Sigmoid colon (tissue), 7 donors: ENCODE data around the gene PPP1R15B. TPM values are rescaled to one million over a fixed set of nuclear protein-coding genes. Genes with fewer than 3 reads are reported as not detected.

Source experiments
- DNase-seq: peaks from one replicate; pipeline ENCODE4 v3.0.0-alpha.2; 2019
- H3K27ac ChIP-seq, 4 donors: fragments of 200-600 bp; sonication (generic); one replicate each; pipeline ENCODE4 v1.5.1; 2016 to 2019; ENCODE audit warnings: mild to moderate bottlenecking in 1 of 4
- H3K27me3 ChIP-seq, 3 donors: fragments of 200-600 bp; sonication (generic); one replicate each; pipeline ENCODE4 v1.5.1; 2019; ENCODE audit warnings: mild to moderate bottlenecking in 1 of 3
- H3K36me3 ChIP-seq, 4 donors: fragments of 200-600 bp; sonication (generic); one replicate each; pipeline ENCODE4 v1.5.1; 2016 to 2019
- H3K4me1 ChIP-seq, 4 donors: fragments of 200-600 bp; sonication (generic); one replicate each; pipeline ENCODE4 v1.5.1; 2017 to 2019
- H3K4me3 ChIP-seq, 4 donors: fragments of 200-600 bp; sonication (generic); one replicate each; pipeline ENCODE4 v1.5.1; 2017 to 2019; ENCODE audit warnings: mild to moderate bottlenecking in 2 of 4, moderate library complexity in 1 of 4
- H3K9me3 ChIP-seq, 4 donors: fragments of 200-600 bp in 3 of 4; sonication (generic) in 3 of 4; one replicate each; pipeline versions ENCODE4 v1.5.1 to v1.6.1; 2013 to 2019
- CTCF ChIP-seq, 4 experiments: fragments of 450-650 bp in 3 of 4; fragments of 200-600 bp in 1 of 4; IDR thresholded peaks; one replicate each; pipeline ENCODE4 v1.5.1; 2016 to 2019; ENCODE audit warnings: antibody characterized with exemption in 4 of 4, mild to moderate bottlenecking in 3 of 4, moderate library complexity in 2 of 4
- EP300 ChIP-seq, 4 donors: sonication (generic); formaldehyde crosslinking; IDR thresholded peaks; one replicate each; pipeline ENCODE4 v1.6.1; 2017; ENCODE audit warnings: antibody characterized with exemption in 4 of 4
- POLR2A ChIP-seq, 2 donors: fragments of 450-650 bp; IDR thresholded peaks; one replicate each; pipeline ENCODE4 v1.6.1; 2016; ENCODE audit warnings: antibody characterized with exemption in 2 of 2, mild to moderate bottlenecking in 2 of 2, moderate library complexity in 2 of 2
- POLR2AphosphoS5 ChIP-seq, 4 donors: sonication (generic); formaldehyde crosslinking; IDR thresholded peaks; one replicate each; pipeline ENCODE4 v1.6.1; 2017; ENCODE audit warnings: antibody characterized with exemption in 4 of 4
- WGBS, 2 donors: extraction: QIAGEN DNeasy Blood & Tissue Kit; methylation state at CpG; one replicate each; pipeline ENCODE4 v1.1.7; 2013; 5-methylcytosine and 5-hydroxymethylcytosine counted together
- intact Hi-C: fragments of 100-400 bp; cut with DNase I; formaldehyde crosslinking; loops from one replicate; pipeline ENCODE4 v1.15.1; 2023
- polyA plus RNA-seq, 3 donors: library from polyadenylated mRNA; stranded (reverse); fragments of 200-250 nt; gene quantifications; one replicate each; pipeline ENCODE4 v1.2.3, GENCODE V29; 2013
- total RNA-seq, 4 donors: library from RNA; depleted of rRNA; stranded (reverse); fragments of >200 nt; gene quantifications; one replicate each; pipeline ENCODE4 v1.1.0, GENCODE V29; 2016
- donor health status: healthy with polysubstance abuse.
- donor health status: Bipolar disorder and iron deficiency.
- donor health status: healthy.

Gene PPP1R15B
- total and polyA plus RNA-seq, 7 donors = 9.0 to 44.7 (median 40.0) TPM

- H3K36me3 ChIP-seq = peaks cover 0 to 7% (median 0%) of the 10 kb centered on the region in 4 donors
- no peak for DNase-seq
- no peaks in the 10 kb centered on the region for H3K27me3 ChIP-seq
- TF ChIP-seq POLR2A (IDR thresholded peaks at IDR 0.05) (no peak), EP300 (IDR thresholded peaks at IDR 0.05) (no peak), CTCF (IDR thresholded peaks at IDR 0.05) (no peak), POLR2AphosphoS5 (IDR thresholded peaks at IDR 0.05) (no peak)
- H3K9me3 ChIP-seq = no peaks in the 10 kb centered on the region
- H3K27ac ChIP-seq = peak overlapping the region; percentile 96 to 100 (median 99)
- no peak overlapping the region for H3K4me3 ChIP-seq
- intact Hi-C loops = loop anchor here (5.0 kb wide), 1 partner anchor 1136 kb away; no protein-coding TSS in a partner anchor
- WGBS, 2 donors = 96 to 100% methylated on average over 1 of the region's 1 CpG
- peaks cover 0 to 51% (median 34%) of the 10 kb centered on the region in 4 donors for H3K4me1 ChIP-seq
These were observed 1.5 kb upstream of the PPP1R15B start for GRCh38 chr1:204413170-204413535.

- WGBS, 2 donors = 0% methylated on average over 38 of the region's 38 CpGs
- no peak for TF ChIP-seq EP300 (IDR thresholded peaks at IDR 0.05)
- peak in 1 of 2 donors; percentile 5 for TF ChIP-seq POLR2A (IDR thresholded peaks at IDR 0.05)
- TF ChIP-seq POLR2AphosphoS5 (IDR thresholded peaks at IDR 0.05) = peak in 1 of 4 donors; percentile 2
- peak overlapping the region; percentile 69 to 97 (median 92) for H3K4me3 ChIP-seq
- intact Hi-C loops = loop anchor here (5.0 kb wide), 1 partner anchor 1134 kb away; no protein-coding TSS in a partner anchor
- H3K4me1 ChIP-seq = peaks cover 0 to 46% (median 25%) of the 10 kb centered on the region in 4 donors
- H3K36me3 ChIP-seq = peaks cover 0 to 8% (median 0%) of the 10 kb centered on the region in 4 donors
- peak; percentile 80 for DNase-seq
- peak overlapping the region; percentile 96 to 100 (median 99) for H3K27ac ChIP-seq
- H3K27me3 ChIP-seq = no peaks in the 10 kb centered on the region
- H3K9me3 ChIP-seq = no peaks in the 10 kb centered on the region
These were observed 748 bp downstream of the PPP1R15B start for GRCh38 chr1:204410688-204411450.

GRCh38 chr1:204409836-204410687, 1.6 kb downstream of the PPP1R15B start:
- no peaks in the 10 kb centered on the region for H3K27me3 ChIP-seq
- H3K9me3 ChIP-seq = no peaks in the 10 kb centered on the region
- no peak for DNase-seq
- 0 to 1% methylated on average over 10 of the region's 10 CpGs for WGBS, 2 donors
- H3K36me3 ChIP-seq = peaks cover 0 to 16% (median 1%) of the 10 kb centered on the region in 4 donors
- H3K4me3 ChIP-seq = peak overlapping the region; percentile 69 to 97 (median 92)
- H3K4me1 ChIP-seq = peaks cover 0 to 52% (median 32%) of the 10 kb centered on the region in 4 donors
- H3K27ac ChIP-seq = peak overlapping the region; percentile 96 to 100 (median 99)
- no peak for TF ChIP-seq EP300 (IDR thresholded peaks at IDR 0.05)
- no peak for TF ChIP-seq POLR2A (IDR thresholded peaks at IDR 0.05)
- TF ChIP-seq POLR2AphosphoS5 (IDR thresholded peaks at IDR 0.05) = no peak
- no peak for TF ChIP-seq CTCF (IDR thresholded peaks at IDR 0.05)
- intact Hi-C loops = loop anchor here (5.0 kb wide), 1 partner anchor 1133 kb away; no protein-coding TSS in a partner anchor

GRCh38 chr1:204409123-204409522, 2.5 kb downstream of the PPP1R15B start:
- intact Hi-C loops = no loop called here
- TF ChIP-seq POLR2AphosphoS5 (IDR thresholded peaks at IDR 0.05) (no peak), CTCF (IDR thresholded peaks at IDR 0.05) (no peak), POLR2A (IDR thresholded peaks at IDR 0.05) (no peak), EP300 (IDR thresholded peaks at IDR 0.05) (no peak)
- Histone ChIP-seq H3K9me3 (no peaks in the 10 kb centered on the region), H3K36me3 (peaks cover 2 to 25% (median 8%) of the 10 kb centered on the region in 4 donors), H3K27ac (peak overlapping the region; percentile 96 to 100 (median 99)), H3K27me3 (no peaks in the 10 kb centered on the region), H3K4me3 (peak overlapping the region; percentile 69 to 97 (median 92)), H3K4me1 (peaks cover 0 to 55% (median 38%) of the 10 kb centered on the region in 4 donors)
- 0 to 1% methylated on average over 3 of the region's 3 CpGs for WGBS, 2 donors
- no peak for DNase-seq
